ENCODE measurements around the gene PCGF2.
"Not testable (repeated sequence)": the region's sequence is repeated elsewhere in the genome, so short reads cannot be mapped to it uniquely, and the experiment has no call there.

DNA sequence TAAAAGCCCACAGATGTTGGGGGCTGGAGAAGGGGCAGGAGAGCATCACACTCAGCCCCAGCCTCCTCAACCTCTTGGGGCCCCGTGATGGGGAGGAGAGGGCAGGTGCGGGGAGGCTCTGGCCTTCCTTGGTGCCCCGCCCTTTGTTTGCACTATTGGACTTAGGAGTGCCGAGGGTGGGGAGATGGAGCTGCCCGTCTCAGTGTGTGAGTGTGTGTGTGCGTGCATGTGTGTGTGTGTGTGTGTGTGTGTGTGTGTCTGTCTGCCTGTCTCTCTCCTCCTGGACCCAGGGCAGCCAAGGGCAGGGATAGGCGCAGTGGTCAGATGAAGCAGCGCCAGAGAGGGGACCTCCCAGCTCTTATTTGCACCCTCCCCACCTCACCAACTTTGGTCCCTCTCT, 22.0 kb downstream of the PCGF2 start:
- TF ChIP-seq, protein P1, sequence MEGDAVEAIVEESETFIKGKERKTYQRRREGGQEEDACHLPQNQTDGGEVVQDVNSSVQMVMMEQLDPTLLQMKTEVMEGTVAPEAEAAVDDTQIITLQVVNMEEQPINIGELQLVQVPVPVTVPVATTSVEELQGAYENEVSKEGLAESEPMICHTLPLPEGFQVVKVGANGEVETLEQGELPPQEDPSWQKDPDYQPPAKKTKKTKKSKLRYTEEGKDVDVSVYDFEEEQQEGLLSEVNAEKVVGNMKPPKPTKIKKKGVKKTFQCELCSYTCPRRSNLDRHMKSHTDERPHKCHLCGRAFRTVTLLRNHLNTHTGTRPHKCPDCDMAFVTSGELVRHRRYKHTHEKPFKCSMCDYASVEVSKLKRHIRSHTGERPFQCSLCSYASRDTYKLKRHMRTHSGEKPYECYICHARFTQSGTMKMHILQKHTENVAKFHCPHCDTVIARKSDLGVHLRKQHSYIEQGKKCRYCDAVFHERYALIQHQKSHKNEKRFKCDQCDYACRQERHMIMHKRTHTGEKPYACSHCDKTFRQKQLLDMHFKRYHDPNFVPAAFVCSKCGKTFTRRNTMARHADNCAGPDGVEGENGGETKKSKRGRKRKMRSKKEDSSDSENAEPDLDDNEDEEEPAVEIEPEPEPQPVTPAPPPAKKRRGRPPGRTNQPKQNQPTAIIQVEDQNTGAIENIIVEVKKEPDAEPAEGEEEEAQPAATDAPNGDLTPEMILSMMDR (IDR thresholded peaks at IDR 0.05; ENCODE audit: low read depth, low read length) = not testable (repeated sequence)
- not testable (repeated sequence) for TF ChIP-seq MYC (IDR thresholded peaks at IDR 0.05; ENCODE audit: low read depth, low read length); POLR2A (IDR thresholded peaks at IDR 0.05; ENCODE audit: extremely low read depth, insufficient read length)
- TF ChIP-seq, protein P2, sequence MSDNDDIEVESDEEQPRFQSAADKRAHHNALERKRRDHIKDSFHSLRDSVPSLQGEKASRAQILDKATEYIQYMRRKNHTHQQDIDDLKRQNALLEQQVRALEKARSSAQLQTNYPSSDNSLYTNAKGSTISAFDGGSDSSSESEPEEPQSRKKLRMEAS (IDR thresholded peaks at IDR 0.05; ENCODE audit: low read depth, low read length) = not testable (repeated sequence)
